ENCODE results near the gene HIVEP3.

DNA sequence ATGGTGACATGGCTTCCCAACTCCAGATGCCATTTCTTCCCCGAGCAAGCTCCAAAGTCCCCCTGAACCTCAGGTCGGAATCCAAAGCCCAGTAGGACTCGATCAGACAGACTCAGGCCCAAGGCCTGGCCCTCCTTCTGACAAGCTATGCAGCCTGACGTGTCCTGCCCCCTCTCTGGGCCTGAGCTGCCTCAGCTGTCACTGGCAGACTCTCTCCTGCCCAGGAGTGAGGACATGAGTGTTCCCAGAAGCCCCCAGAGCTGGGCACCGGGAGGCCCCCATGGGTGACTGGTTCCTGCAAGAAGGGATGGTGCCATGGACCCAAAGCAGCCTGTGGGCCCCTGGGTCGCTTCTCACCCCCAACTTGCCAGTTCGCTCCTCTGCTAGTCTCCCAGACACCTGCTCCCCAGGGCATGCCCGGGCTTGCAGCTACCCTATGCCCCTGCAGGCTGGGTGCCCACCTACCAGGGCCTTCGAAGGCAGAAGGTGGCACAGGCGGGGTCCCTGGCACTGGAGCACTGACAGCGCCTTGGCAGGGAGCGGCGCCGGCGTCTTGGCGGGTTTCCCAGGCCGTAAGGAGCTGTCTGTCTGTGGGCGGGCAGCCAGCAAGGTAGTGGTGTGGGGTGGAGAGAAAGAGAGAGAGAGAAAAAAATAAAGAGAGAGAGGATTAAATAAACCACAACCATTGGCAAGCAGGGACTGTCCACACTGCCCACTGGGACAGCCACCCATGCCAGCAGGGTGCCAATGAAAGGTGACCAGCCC lies 436.5 kb downstream of the HIVEP3 start:
- TF ChIP-seq, protein P1, sequence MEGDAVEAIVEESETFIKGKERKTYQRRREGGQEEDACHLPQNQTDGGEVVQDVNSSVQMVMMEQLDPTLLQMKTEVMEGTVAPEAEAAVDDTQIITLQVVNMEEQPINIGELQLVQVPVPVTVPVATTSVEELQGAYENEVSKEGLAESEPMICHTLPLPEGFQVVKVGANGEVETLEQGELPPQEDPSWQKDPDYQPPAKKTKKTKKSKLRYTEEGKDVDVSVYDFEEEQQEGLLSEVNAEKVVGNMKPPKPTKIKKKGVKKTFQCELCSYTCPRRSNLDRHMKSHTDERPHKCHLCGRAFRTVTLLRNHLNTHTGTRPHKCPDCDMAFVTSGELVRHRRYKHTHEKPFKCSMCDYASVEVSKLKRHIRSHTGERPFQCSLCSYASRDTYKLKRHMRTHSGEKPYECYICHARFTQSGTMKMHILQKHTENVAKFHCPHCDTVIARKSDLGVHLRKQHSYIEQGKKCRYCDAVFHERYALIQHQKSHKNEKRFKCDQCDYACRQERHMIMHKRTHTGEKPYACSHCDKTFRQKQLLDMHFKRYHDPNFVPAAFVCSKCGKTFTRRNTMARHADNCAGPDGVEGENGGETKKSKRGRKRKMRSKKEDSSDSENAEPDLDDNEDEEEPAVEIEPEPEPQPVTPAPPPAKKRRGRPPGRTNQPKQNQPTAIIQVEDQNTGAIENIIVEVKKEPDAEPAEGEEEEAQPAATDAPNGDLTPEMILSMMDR (conservative IDR thresholded peaks at IDR 0.05; ENCODE audit: low read depth, low read length): no peak
- TF ChIP-seq EZH2 (IDR thresholded peaks at IDR 0.05; ENCODE audit: borderline replicate concordance, low read depth, low read length, poor library complexity, severe bottlenecking): no peak
